Trophoblast cell (in vitro differentiated cells and primary cell): ENCODE results near the gene ANP32D.
A peak's percentile ranks its signal among the peaks of the same experiment; 100 is the strongest.
"Not testable (repeated sequence)": the region's sequence is repeated elsewhere in the genome, so short reads cannot be mapped to it uniquely, and the experiment has no call there.

Experiments
- DNase-seq, 2 donors: peaks; one replicate each; pipeline ENCODE4 v3.0.0-alpha.2; 2016
- H2AFZ ChIP-seq: 2 replicates; pipeline ENCODE4 v1.6.1; 2013; ENCODE audit warnings: low read length, moderate library complexity, mild to moderate bottlenecking; ENCODE audit not compliant: insufficient read depth, poor library complexity
- H2AK5ac ChIP-seq: 2 replicates; pipeline ENCODE4 v1.6.1; 2013; ENCODE audit warnings: mild to moderate bottlenecking, low read length
- H2BK120ac ChIP-seq: 2 replicates; pipeline ENCODE4 v1.6.1; 2013; ENCODE audit warnings: low read length, mild to moderate bottlenecking, moderate library complexity; ENCODE audit not compliant: insufficient read depth, poor library complexity
- H2BK12ac ChIP-seq: 2 replicates; pipeline ENCODE4 v1.6.1; 2013; ENCODE audit warnings: mild to moderate bottlenecking, low read length, moderate library complexity
- H2BK5ac ChIP-seq: 2 replicates; pipeline ENCODE4 v1.6.1; 2013; ENCODE audit warnings: low read length, low read depth, moderate library complexity, mild to moderate bottlenecking; ENCODE audit not compliant: poor library complexity
- H3K14ac ChIP-seq: 2 replicates; pipeline ENCODE4 v1.6.1; 2013; ENCODE audit warnings: mild to moderate bottlenecking, low read length
- H3K18ac ChIP-seq: 2 replicates; pipeline ENCODE4 v1.6.1; 2013; ENCODE audit warnings: mild to moderate bottlenecking, low read length
- H3K23ac ChIP-seq: 2 replicates; pipeline ENCODE4 v1.6.1; 2013; ENCODE audit warnings: low read length
- H3K27ac ChIP-seq: 2 replicates; pipeline ENCODE4 v1.5.1; 2013; ENCODE audit warnings: low read depth, mild to moderate bottlenecking, inconsistent platforms, low read length, moderate library complexity
- H3K27me3 ChIP-seq: 2 replicates; pipeline ENCODE4 v1.6.1; 2013; ENCODE audit warnings: inconsistent platforms, mild to moderate bottlenecking, low read length, moderate library complexity; ENCODE audit not compliant: insufficient read depth
- H3K36me3 ChIP-seq, 2 experiments: 1 replicate in 1 of 2; 2 replicates in 1 of 2; pipeline ENCODE4 v1.6.1; 2013; ENCODE audit warnings: low read length in 2 of 2, mild to moderate bottlenecking in 2 of 2, moderate library complexity in 1 of 2; ENCODE audit not compliant: insufficient read depth in 2 of 2, control insufficient read depth in 1 of 2
- H3K4ac ChIP-seq: 2 replicates; pipeline ENCODE4 v1.6.1; 2013; ENCODE audit warnings: low read depth, mild to moderate bottlenecking, low read length, moderate library complexity
- H3K4me1 ChIP-seq, 2 experiments: 1 replicate in 1 of 2; 2 replicates in 1 of 2; pipeline ENCODE4 v1.6.1; 2013; ENCODE audit warnings: low read length in 2 of 2, mild to moderate bottlenecking in 2 of 2, moderate library complexity in 1 of 2; ENCODE audit not compliant: insufficient read depth in 2 of 2, control insufficient read depth in 1 of 2
- H3K4me2 ChIP-seq: 2 replicates; pipeline ENCODE4 v1.6.1; 2013; ENCODE audit warnings: inconsistent platforms, mild to moderate bottlenecking, low read length, moderate library complexity
- H3K4me3 ChIP-seq: 2 replicates; pipeline ENCODE4 v1.5.1; 2013; ENCODE audit warnings: mild to moderate bottlenecking, low read depth, low read length, inconsistent platforms
- H3K79me1 ChIP-seq: one replicate; pipeline ENCODE4 v1.6.1; 2013; ENCODE audit warnings: low read length
- H3K79me2 ChIP-seq: 2 replicates; pipeline ENCODE4 v1.6.1; 2013; ENCODE audit warnings: low read length, mild to moderate bottlenecking; ENCODE audit not compliant: control insufficient read depth, insufficient read depth, poor library complexity
- H3K9ac ChIP-seq: 2 replicates; pipeline ENCODE4 v1.6.1; 2013; ENCODE audit warnings: mild to moderate bottlenecking, low read length
- H3K9me3 ChIP-seq: 2 replicates; pipeline ENCODE4 v1.6.1; 2013; ENCODE audit warnings: low read depth, mild to moderate bottlenecking, control low read depth, inconsistent platforms, low read length; ENCODE audit not compliant: insufficient read depth
- H4K12ac ChIP-seq: 2 replicates; pipeline ENCODE4 v1.6.1; 2013; ENCODE audit warnings: low read depth, mild to moderate bottlenecking, low read length, moderate library complexity
- H4K8ac ChIP-seq: 2 replicates; pipeline ENCODE4 v1.6.1; 2013; ENCODE audit warnings: low read depth, mild to moderate bottlenecking, low read length, moderate library complexity
- H4K91ac ChIP-seq: one replicate; pipeline ENCODE4 v1.6.1; 2013; ENCODE audit warnings: low read depth, mild to moderate bottlenecking, low read length, moderate library complexity
- WGBS: extraction: QIAGEN DNeasy Blood & Tissue Kit; methylation state at CpG from one replicate; pipeline ENCODE4 v1.1.7; 2013; ENCODE audit warnings: missing lambda C conversion rate; ENCODE audit not compliant: insufficient read length, insufficient coverage; ENCODE audit errors: extremely low coverage; 5-methylcytosine and 5-hydroxymethylcytosine counted together

ANP32D gene

GRCh38 chr12:48506836-48507235 is 34.5 kb downstream of the ANP32D start:
- H3K9me3 ChIP-seq, H2AFZ ChIP-seq, H3K14ac ChIP-seq, H2AK5ac ChIP-seq, H3K36me3 ChIP-seq, H3K79me2 ChIP-seq, H2BK12ac ChIP-seq, H3K4me2 ChIP-seq, H4K91ac ChIP-seq, H3K79me1 ChIP-seq, H3K4me3 ChIP-seq, H3K4ac ChIP-seq, H3K9ac ChIP-seq, H3K27me3 ChIP-seq, H4K8ac ChIP-seq, H2BK5ac ChIP-seq, H3K18ac ChIP-seq, H2BK120ac ChIP-seq, H3K27ac ChIP-seq, H3K4me1 ChIP-seq, H4K12ac ChIP-seq, H3K23ac ChIP-seq: not testable (repeated sequence)
- peak; percentile 87 to 92 for DNase-seq
- no CpG with 5 or more reads among the region's 2 CpGs for WGBS

GRCh38 chr12:48508987-48509386 is 36.6 kb downstream of the ANP32D start:
- Histone ChIP-seq H3K27me3 (peaks cover 1% of the 10 kb centered on the region), H2BK5ac (no peak overlapping the region), H3K79me2 (no peaks in the 10 kb centered on the region), H3K9me3 (no peaks in the 10 kb centered on the region), H3K4ac (no peak overlapping the region), H2AFZ (no peak overlapping the region), H3K36me3 (no peaks in the 10 kb centered on the region), H4K91ac (no peak overlapping the region), H3K27ac (no peak overlapping the region), H4K12ac (no peak overlapping the region), H3K4me3 (no peak overlapping the region), H4K8ac (no peak overlapping the region), H3K9ac (no peak overlapping the region), H3K18ac (no peak overlapping the region), H2BK120ac (no peak overlapping the region), H3K79me1 (no peaks in the 10 kb centered on the region), H2AK5ac (no peak overlapping the region), H2BK12ac (no peak overlapping the region), H3K4me2 (no peak overlapping the region), H3K23ac (no peak overlapping the region), H3K4me1 (peaks cover 3 to 5% of the 10 kb centered on the region in 2 experiments), H3K14ac (no peak overlapping the region)
- WGBS = no CpG with 5 or more reads among the region's 2 CpGs
- DNase-seq = no peak

GRCh38 chr12:48510111-48510510 is 37.8 kb downstream of the ANP32D start:
- peak; percentile 65 to 87 for DNase-seq
- H3K14ac ChIP-seq = no peak overlapping the region
- H3K79me2 ChIP-seq = no peaks in the 10 kb centered on the region
- no peak overlapping the region for H4K91ac ChIP-seq
- WGBS = no CpG with 5 or more reads among the region's 1 CpG
- H4K12ac ChIP-seq = no peak overlapping the region
- no peak overlapping the region for H3K4me2 ChIP-seq
- H2BK12ac ChIP-seq = no peak overlapping the region
- H4K8ac ChIP-seq = no peak overlapping the region
- H2AFZ ChIP-seq = no peak overlapping the region
- H3K4me1 ChIP-seq = peaks cover 3 to 5% of the 10 kb centered on the region in 2 experiments
- H2BK5ac ChIP-seq = no peak overlapping the region
- no peaks in the 10 kb centered on the region for H3K36me3 ChIP-seq
- no peak overlapping the region for H3K23ac ChIP-seq
- peaks cover 1% of the 10 kb centered on the region for H3K27me3 ChIP-seq
- H3K4ac ChIP-seq = no peak overlapping the region
- no peak overlapping the region for H3K9ac ChIP-seq
- H3K4me3 ChIP-seq = no peak overlapping the region
- H2BK120ac ChIP-seq = no peak overlapping the region
- H3K9me3 ChIP-seq = no peaks in the 10 kb centered on the region
- no peak overlapping the region for H2AK5ac ChIP-seq
- H3K18ac ChIP-seq = no peak overlapping the region
- no peaks in the 10 kb centered on the region for H3K79me1 ChIP-seq
- H3K27ac ChIP-seq = no peak overlapping the region

- no peak overlapping the region for H4K12ac ChIP-seq
- no peak overlapping the region for H4K91ac ChIP-seq
- no peak overlapping the region for H3K18ac ChIP-seq
- H3K9ac ChIP-seq = no peak overlapping the region
- H2AK5ac ChIP-seq = no peak overlapping the region
- no peak overlapping the region for H3K14ac ChIP-seq
- no peak overlapping the region for H2BK120ac ChIP-seq
- no peak overlapping the region for H3K4ac ChIP-seq
- no CpG with 5 or more reads among the region's 2 CpGs for WGBS
- H3K27ac ChIP-seq = no peak overlapping the region
- no peak overlapping the region for H3K23ac ChIP-seq
- H3K4me3 ChIP-seq = no peak overlapping the region
- no peak overlapping the region for H4K8ac ChIP-seq
- H2BK5ac ChIP-seq = no peak overlapping the region
- no peaks in the 10 kb centered on the region for H3K79me1 ChIP-seq
- H3K4me1 ChIP-seq = no peaks in the 10 kb centered on the region
- no peaks in the 10 kb centered on the region for H3K27me3 ChIP-seq
- no peak overlapping the region for H2AFZ ChIP-seq
- H3K4me2 ChIP-seq = no peak overlapping the region
- H3K79me2 ChIP-seq = no peaks in the 10 kb centered on the region
- DNase-seq = no peak
- H2BK12ac ChIP-seq = no peak overlapping the region
- no peaks in the 10 kb centered on the region for H3K36me3 ChIP-seq
- no peaks in the 10 kb centered on the region for H3K9me3 ChIP-seq
Measured at GRCh38 chr12:48512855-48513254, 40.5 kb downstream of the ANP32D start.
